LNCaP clone FGC (cell line): ENCODE measurements around the gene DGAT2.

Source experiments
- DNase-seq: peaks from one replicate; pipeline ENCODE4 v3.0.0-alpha.2; 2011; ENCODE audit warnings: low read depth
- H3K4me3 ChIP-seq: 2 replicates; pipeline ENCODE4 v1.5.1; 2011; ENCODE audit warnings: mild to moderate bottlenecking, low read depth, low read length, control low read depth
- TF ChIP-seq, protein P1 (sequence below): IDR thresholded peaks from 2 replicates; pipeline ENCODE4 v1.5.1; 2012; ENCODE audit warnings: mild to moderate bottlenecking; ENCODE audit not compliant: control insufficient read depth, insufficient read depth; ENCODE audit errors: extremely low read depth

The DGAT2 gene

GRCh38 chr11:75809991-75810390, 41.4 kb downstream of the DGAT2 start:
- DNase-seq: no peak
- TF ChIP-seq, protein P1, sequence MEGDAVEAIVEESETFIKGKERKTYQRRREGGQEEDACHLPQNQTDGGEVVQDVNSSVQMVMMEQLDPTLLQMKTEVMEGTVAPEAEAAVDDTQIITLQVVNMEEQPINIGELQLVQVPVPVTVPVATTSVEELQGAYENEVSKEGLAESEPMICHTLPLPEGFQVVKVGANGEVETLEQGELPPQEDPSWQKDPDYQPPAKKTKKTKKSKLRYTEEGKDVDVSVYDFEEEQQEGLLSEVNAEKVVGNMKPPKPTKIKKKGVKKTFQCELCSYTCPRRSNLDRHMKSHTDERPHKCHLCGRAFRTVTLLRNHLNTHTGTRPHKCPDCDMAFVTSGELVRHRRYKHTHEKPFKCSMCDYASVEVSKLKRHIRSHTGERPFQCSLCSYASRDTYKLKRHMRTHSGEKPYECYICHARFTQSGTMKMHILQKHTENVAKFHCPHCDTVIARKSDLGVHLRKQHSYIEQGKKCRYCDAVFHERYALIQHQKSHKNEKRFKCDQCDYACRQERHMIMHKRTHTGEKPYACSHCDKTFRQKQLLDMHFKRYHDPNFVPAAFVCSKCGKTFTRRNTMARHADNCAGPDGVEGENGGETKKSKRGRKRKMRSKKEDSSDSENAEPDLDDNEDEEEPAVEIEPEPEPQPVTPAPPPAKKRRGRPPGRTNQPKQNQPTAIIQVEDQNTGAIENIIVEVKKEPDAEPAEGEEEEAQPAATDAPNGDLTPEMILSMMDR: no peak

DNA sequence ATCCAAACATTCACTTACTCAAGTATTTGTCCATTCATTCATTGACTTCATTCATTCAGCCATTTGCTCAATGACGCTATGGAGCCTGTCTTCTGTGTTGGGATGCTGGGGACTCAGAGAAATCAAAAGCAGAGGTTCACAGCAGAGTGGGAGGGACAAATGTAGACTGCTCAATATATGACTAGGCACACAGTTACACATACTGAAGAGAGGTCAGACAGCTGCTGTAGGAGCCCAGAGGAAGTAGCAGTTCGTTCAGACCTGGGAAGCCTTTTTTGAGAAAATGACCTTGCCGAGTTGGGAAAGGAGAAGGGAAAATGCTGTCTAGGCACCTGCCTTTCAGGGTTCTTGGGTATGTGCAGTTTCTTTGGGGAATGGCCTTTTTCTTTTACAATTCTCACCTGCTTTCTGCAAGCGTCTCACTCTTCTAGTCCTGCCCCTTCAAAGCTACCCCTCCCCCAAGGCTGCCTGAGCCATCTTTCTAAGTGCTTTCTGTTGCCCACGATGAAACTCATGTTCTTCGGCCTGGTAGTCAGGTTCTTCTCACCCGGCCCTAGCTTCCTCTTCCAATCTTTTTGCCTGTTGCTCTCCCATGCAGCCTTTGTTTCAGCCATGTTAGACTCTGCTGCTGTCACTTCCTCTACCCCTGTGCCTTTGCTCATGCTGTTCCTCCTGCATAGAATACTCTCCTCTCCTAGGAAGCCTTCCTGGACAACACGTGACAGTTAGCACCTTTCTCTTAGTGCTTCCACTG, 42.2 kb downstream of the DGAT2 start:
- TF ChIP-seq, protein P1: no peak
- no peak for DNase-seq
- H3K4me3 ChIP-seq: no peak overlapping the region

More at GRCh38 chr11:75809991-75810390, 41.4 kb downstream of the DGAT2 start:
- no peak overlapping the region for H3K4me3 ChIP-seq

- TF ChIP-seq, protein P1: no peak
- DNase-seq: no peak
- H3K4me3 ChIP-seq: no peak overlapping the region
These were observed 42.9 kb downstream of the DGAT2 start for GRCh38 chr11:75811485-75811884.

DNA sequence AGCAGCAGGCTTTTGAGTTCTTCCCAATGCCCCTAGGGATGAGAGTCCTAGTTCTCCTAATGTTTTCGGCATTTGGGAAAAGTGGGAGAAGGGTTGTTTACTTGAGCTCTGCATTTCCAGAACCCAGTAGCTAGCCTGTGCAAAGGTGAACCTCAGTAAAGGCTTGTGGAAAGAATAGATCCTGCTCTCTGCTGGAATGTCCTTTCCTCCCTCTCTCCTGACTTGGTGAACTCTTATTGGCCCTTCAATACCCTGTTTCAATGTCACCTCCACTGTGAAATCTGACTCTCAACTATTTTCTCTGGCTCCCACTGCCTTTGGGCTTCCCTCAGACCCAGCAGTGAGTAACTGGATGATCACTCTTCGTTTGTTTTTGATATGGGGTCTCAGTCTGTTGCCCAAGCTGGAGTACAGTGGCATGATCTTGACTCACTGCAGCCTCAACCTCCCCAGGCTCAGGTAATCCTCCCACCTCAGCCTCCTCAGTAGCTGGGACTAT, 44.0 kb downstream of the DGAT2 start:
- no peak for DNase-seq
- TF ChIP-seq, protein P1: no peak
- no peak overlapping the region for H3K4me3 ChIP-seq

DNA sequence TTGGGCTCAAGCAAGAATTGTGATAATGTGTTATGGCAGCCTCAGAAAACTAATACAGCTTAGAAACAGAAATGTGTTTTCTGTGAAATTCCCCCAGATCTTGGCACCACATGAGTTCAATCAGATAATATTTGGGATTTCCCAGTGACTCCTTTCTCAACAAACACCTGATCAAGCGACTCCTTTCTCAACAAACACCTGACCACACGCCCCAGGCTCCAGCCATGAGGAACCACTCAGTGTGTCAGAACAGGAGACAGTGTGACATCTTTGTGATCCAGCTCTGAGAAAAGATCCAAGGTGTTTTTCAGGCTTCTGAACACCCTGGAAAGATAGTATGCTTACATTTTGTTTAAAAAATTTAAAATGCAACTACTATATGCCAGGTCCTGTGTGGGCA, 44.5 kb downstream of the DGAT2 start:
- no peak for DNase-seq
- H3K4me3 ChIP-seq: no peak overlapping the region
- TF ChIP-seq, protein P1: no peak

DNA sequence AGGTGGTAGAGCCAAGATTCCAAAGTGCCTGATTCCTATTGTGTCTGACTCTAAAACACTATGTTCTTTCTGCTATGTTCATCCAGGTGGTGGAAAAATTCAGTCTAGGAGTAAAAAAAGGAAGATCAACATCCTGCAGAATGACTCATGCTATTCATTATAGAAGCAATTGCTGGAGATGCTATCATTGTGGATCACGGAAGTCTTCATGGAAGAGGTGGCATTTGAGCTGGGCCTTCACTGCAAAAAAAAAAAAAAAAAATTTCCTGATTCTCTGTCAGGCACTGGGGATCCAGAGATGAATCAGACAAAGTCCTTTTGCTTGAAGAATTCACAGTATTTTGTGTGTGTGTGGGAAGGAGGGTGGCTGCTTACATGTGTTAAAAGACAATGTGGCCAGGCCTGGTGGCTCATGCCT, 45.1 kb downstream of the DGAT2 start:
- H3K4me3 ChIP-seq: no peak overlapping the region; the same call in 1 of the 2 replicates
- TF ChIP-seq, protein P1: no peak
- no peak for DNase-seq

GRCh38 chr11:75814363-75814676, 45.7 kb downstream of the DGAT2 start:
- DNase-seq: no peak
- peak overlapping the region; percentile 93 for H3K4me3 ChIP-seq
- TF ChIP-seq, protein P1: no peak
